Suprapubic skin (tissue), 4 donors: Measurements from ENCODE around the gene SPRED2. TPM values are rescaled to one million over a fixed set of nuclear protein-coding genes. Genes with fewer than 3 reads are reported as not detected.

Source experiments
- DNase-seq, 2 donors: peaks; one replicate each; pipeline ENCODE4 v3.0.0-alpha.2; 2019; ENCODE audit warnings: low spot score in 2 of 2
- H3K27ac ChIP-seq: fragments of 200-600 bp; sonication (generic); one replicate; pipeline ENCODE4 v1.5.1; 2019
- H3K27me3 ChIP-seq: fragments of 200-600 bp; sonication (generic); one replicate; pipeline ENCODE4 v1.5.1; 2019
- H3K36me3 ChIP-seq: fragments of 200-600 bp; sonication (generic); one replicate; pipeline ENCODE4 v1.5.1; 2019
- H3K4me1 ChIP-seq: fragments of 200-600 bp; sonication (generic); one replicate; pipeline ENCODE4 v1.5.1; 2019
- H3K4me3 ChIP-seq: fragments of 200-600 bp; sonication (generic); one replicate; pipeline ENCODE4 v1.5.1; 2019; ENCODE audit warnings: mild to moderate bottlenecking
- H3K9me3 ChIP-seq: fragments of 200-600 bp; sonication (generic); one replicate; pipeline ENCODE4 v1.5.1; 2019
- EP300 ChIP-seq: sonication (generic); formaldehyde crosslinking; IDR thresholded peaks from one replicate; pipeline ENCODE4 v1.6.1; 2017; ENCODE audit warnings: antibody characterized with exemption
- POLR2A ChIP-seq, 2 donors: fragments of 450-650 bp; IDR thresholded peaks; one replicate each; pipeline ENCODE4 v1.6.1; 2017; ENCODE audit warnings: antibody characterized with exemption in 2 of 2, mild to moderate bottlenecking in 2 of 2, moderate library complexity in 2 of 2
- POLR2AphosphoS5 ChIP-seq, 3 donors: sonication (generic); formaldehyde crosslinking; IDR thresholded peaks; one replicate each; pipeline ENCODE4 v1.6.1; 2017; ENCODE audit warnings: antibody characterized with exemption in 3 of 3
- whole genome bisulfite sequencing: methylation state at CpG from one replicate; pipeline ENCODE4 v1.1.5; 2018; 5-methylcytosine and 5-hydroxymethylcytosine counted together
- total RNA-seq, 4 donors: library from RNA; depleted of rRNA; stranded (reverse); fragments of >200 nt; gene quantifications; one replicate each; pipeline ENCODE4 v1.1.0, GENCODE V29; 2016
- TF ChIP-seq, protein P1 (sequence below), 2 donors: fragments of 200-600 bp in 1 of 2; fragments of 450-650 bp in 1 of 2; sonication (generic) in 1 of 2; IDR thresholded peaks; one replicate each; pipeline ENCODE4 v1.5.1; 2016 to 2019; ENCODE audit warnings: antibody characterized with exemption in 2 of 2, mild to moderate bottlenecking in 1 of 2, moderate library complexity in 1 of 2

Gene SPRED2
- total RNA-seq, 4 donors from 2014 or later: 17.8 to 27.5 (median 18.7) TPM

DNA sequence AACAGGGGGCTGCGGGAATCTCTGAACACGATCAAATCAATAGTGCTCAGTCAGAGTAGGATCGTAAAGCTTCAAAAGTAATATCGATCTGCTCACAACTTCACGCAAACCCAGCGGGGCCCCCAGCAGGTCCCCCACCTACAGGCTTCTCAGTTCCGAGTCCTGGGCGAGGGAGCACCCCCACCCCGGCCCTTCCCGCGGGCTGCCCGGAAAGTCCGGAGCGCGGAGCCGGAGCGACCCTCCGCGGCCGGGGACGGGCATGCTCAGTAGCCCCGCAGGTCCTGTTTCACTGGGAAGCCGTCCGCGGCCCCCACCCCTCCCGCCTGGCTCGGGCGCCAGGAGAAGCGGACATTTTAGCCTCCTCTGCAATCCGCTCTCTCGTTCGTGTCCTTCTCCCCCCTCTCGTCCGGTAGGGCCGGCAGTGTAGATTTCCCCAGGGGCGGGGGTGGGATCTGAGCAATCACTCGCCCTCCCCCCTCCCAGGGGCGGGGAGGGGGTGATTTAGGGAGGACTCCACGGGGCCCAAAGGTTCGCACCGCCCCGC is 3.3 kb upstream of the SPRED2 start:
- TF ChIP-seq EP300: no peak
- peak in 1 of 2 donors; percentile 31 for TF ChIP-seq POLR2A (IDR thresholded peaks at IDR 0.05)
- TF ChIP-seq POLR2AphosphoS5 (IDR thresholded peaks at IDR 0.05): peak in 1 of 3 donors; percentile 35
- TF ChIP-seq, protein P1, sequence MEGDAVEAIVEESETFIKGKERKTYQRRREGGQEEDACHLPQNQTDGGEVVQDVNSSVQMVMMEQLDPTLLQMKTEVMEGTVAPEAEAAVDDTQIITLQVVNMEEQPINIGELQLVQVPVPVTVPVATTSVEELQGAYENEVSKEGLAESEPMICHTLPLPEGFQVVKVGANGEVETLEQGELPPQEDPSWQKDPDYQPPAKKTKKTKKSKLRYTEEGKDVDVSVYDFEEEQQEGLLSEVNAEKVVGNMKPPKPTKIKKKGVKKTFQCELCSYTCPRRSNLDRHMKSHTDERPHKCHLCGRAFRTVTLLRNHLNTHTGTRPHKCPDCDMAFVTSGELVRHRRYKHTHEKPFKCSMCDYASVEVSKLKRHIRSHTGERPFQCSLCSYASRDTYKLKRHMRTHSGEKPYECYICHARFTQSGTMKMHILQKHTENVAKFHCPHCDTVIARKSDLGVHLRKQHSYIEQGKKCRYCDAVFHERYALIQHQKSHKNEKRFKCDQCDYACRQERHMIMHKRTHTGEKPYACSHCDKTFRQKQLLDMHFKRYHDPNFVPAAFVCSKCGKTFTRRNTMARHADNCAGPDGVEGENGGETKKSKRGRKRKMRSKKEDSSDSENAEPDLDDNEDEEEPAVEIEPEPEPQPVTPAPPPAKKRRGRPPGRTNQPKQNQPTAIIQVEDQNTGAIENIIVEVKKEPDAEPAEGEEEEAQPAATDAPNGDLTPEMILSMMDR (IDR thresholded peaks at IDR 0.05): no peak
- Histone ChIP-seq H3K27ac (peak overlapping the region; percentile 96), H3K9me3 (no peaks in the 10 kb centered on the region), H3K27me3 (no peaks in the 10 kb centered on the region), H3K4me3 (peak overlapping the region; percentile 89), H3K4me1 (peaks cover 27% of the 10 kb centered on the region), H3K36me3 (no peaks in the 10 kb centered on the region)
- 0% methylated on average over 21 of the region's 42 CpGs for WGBS
- DNase-seq: peak; percentile 90 to 92

DNA sequence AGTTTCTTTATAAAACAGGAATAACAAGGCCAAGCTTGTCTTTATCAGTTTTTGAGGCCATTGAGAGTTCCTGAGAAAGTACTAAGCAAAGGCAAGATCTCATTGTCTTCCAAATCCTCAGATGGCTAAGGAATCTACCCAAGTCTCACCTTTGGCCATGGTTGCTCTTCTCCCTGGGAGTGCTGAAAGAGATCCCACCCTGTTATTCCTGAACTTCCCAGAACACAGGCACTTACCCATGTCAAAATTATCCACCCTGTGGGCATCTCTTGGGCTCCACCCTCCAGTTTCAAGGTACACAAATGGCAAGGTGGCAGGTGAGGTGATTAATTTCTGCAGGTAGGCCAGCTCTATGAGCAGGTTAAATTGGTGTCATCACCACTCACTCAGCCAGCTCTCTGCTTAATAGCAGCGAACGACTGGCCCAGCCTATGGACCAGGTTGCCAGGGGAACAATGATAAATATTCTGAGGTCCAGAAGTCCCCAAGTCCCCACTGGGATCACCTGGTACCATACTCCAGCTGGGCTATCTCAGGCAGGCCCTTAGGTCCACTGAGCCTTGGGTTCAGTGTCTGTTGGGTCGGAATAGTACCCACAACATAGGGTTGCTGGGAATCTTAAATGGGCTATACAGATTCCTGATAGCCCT is 2.3 kb upstream of the SPRED2 start:
- DNase-seq: no peak
- H3K9me3 ChIP-seq: no peaks in the 10 kb centered on the region
- no peaks in the 10 kb centered on the region for H3K36me3 ChIP-seq
- no peaks in the 10 kb centered on the region for H3K27me3 ChIP-seq
- peaks cover 35% of the 10 kb centered on the region for H3K4me1 ChIP-seq
- no peak overlapping the region for H3K4me3 ChIP-seq
- 50% methylated on average over 3 of the region's 3 CpGs for WGBS
- peak overlapping the region; percentile 96 for H3K27ac ChIP-seq
- TF ChIP-seq POLR2AphosphoS5 (IDR thresholded peaks at IDR 0.05) (no peak), EP300 (no peak), POLR2A (IDR thresholded peaks at IDR 0.05) (no peak)
- TF ChIP-seq, protein P1 (IDR thresholded peaks at IDR 0.05): no peak

DNA sequence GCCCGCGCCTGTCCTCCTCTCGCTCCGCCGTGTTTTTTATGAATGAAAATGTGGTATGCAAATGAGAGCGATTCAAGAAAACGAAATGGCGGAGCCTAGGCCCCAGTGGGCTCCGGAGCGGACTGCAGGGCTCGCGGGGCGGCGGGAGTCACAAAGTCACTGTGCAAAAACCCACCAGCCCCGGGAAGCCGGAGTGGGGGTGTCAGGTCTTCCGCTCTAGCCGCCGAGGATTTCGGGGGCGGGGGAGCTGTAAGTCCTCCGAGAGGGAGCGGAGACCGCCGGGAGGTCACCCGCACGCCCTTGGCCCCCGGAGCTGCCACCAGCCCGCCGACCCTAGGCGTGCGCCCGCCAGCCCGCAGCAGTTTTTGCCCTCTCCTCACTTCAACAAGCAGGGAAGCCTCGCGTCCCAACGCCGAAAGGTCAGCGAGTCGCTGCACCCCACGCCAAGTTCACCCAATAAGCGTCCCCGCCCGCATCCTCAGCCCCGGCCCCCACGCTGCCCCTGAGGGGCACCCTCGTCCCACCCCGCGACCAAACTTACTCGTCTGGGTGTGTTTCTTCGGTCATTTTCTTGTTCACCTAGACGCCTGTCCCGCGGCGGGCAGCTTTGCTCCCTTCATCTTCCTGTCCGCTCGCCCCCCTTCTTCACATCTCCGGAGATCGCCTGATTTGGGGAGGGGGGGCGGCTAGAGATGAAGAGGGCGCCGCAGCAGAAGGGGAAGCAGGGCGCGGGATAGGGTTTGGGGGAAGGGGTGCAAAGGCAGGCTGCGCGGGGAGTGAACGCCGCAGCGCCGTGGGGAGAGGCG is 775 bp downstream of the SPRED2 start:
- under 1% methylated on average over 34 of the region's 71 CpGs for WGBS
- TF ChIP-seq, protein P1 (IDR thresholded peaks at IDR 0.05): no peak
- TF ChIP-seq POLR2AphosphoS5 (IDR thresholded peaks at IDR 0.05) (no peak), POLR2A (IDR thresholded peaks at IDR 0.05) (no peak), EP300 (no peak)
- peak; percentile 80 to 85 for DNase-seq

DNA sequence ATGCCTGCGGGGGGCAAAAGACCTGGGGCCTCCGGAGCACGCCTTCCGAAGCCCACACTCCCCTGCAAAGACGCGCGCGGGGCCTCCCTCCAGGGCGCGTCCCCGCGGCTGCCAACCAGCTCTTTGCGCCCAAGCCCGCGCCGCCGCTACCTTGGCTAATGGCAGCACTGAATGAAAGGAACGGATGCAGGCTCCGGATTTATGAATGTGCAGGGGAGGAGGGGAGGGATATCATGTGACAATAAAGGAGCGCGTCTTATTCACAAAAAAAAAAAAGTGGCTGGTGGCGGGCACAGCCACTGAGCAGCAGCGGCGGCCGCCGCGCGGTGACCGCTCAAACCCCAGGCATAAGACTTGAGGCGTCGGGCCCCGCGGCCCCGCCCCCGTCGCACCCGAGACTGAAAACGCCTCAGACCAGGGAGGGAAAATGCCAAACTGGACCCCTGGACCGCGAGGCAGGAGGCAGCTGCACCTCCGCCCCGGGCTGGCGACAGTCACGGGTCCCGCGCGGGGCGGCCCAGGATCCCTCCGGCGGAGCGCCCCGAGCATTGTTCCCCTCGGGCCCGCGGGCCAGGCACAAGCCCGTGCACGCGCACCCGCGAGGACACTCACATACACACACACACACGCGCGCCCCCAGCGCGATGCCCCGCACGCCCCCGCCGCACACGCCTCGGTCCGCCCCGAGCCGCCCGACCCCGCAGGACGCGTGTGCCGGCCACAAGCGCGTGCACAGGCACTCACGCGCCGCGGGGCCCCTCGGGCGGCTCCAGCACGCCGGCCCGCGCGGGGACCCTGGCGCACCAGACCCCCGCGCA is 1.6 kb downstream of the SPRED2 start:
- Histone ChIP-seq H3K27me3 (no peaks in the 10 kb centered on the region), H3K27ac (peak overlapping the region; percentile 90), H3K36me3 (no peaks in the 10 kb centered on the region), H3K4me1 (peaks cover 33% of the 10 kb centered on the region), H3K4me3 (peak overlapping the region; percentile 94), H3K9me3 (no peaks in the 10 kb centered on the region)
- DNase-seq: peak; percentile 78 to 82
- TF ChIP-seq, protein P1 (IDR thresholded peaks at IDR 0.05): no peak
- TF ChIP-seq POLR2AphosphoS5 (IDR thresholded peaks at IDR 0.05) (no peak), EP300 (no peak), POLR2A (IDR thresholded peaks at IDR 0.05) (no peak)
- 0% methylated on average over 32 of the region's 95 CpGs for WGBS

More for the DNA sequence above, 775 bp downstream of the SPRED2 start:
- Histone ChIP-seq H3K36me3 (no peaks in the 10 kb centered on the region), H3K4me1 (peaks cover 37% of the 10 kb centered on the region), H3K4me3 (peak overlapping the region; percentile 94), H3K27ac (peak overlapping the region; percentile 90), H3K9me3 (no peaks in the 10 kb centered on the region), H3K27me3 (no peaks in the 10 kb centered on the region)
